LHCN-M2 (cell line): Measurements from ENCODE around the gene CKM. TPM values are rescaled to one million over a fixed set of nuclear protein-coding genes. Genes with fewer than 3 reads are reported as not detected.
"Not testable (repeated sequence)": the region's sequence is repeated elsewhere in the genome, so short reads cannot be mapped to it uniquely, and the experiment has no call there.

ENCODE experiments used
- DNase-seq: peaks from one replicate; pipeline ENCODE4 v3.0.0-alpha.2; 2012; ENCODE audit warnings: low read depth
- total RNA-seq: library from RNA; depleted of rRNA; stranded (reverse); fragments of >200 nt; gene quantifications from 2 replicates; pipeline ENCODE4 v1.2.3, GENCODE V29; 2014

CKM gene
- total RNA-seq, 1 experiment from 2014 or later, result not detected

DNA sequence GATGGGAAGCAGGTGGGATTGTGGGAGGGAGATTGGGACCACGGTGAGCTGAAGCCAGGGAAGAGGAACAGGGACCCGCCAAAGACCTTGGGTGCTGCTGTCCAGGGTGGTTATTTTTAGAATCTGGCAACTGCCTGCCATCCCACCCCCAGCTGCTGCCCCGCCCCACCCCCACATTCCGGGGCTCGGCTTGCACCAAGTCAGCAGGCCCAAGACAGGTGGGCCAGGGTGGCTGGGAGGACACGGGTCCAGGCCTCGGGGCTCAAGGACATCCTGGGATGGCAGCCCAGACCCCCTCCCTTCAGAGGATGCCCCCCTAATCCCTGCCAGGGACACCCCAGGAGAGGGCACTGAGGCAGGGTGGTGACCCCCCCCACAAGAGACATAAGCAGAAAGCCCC, 827 bp downstream of the CKM start:
- DNase-seq, result no peak

DNA sequence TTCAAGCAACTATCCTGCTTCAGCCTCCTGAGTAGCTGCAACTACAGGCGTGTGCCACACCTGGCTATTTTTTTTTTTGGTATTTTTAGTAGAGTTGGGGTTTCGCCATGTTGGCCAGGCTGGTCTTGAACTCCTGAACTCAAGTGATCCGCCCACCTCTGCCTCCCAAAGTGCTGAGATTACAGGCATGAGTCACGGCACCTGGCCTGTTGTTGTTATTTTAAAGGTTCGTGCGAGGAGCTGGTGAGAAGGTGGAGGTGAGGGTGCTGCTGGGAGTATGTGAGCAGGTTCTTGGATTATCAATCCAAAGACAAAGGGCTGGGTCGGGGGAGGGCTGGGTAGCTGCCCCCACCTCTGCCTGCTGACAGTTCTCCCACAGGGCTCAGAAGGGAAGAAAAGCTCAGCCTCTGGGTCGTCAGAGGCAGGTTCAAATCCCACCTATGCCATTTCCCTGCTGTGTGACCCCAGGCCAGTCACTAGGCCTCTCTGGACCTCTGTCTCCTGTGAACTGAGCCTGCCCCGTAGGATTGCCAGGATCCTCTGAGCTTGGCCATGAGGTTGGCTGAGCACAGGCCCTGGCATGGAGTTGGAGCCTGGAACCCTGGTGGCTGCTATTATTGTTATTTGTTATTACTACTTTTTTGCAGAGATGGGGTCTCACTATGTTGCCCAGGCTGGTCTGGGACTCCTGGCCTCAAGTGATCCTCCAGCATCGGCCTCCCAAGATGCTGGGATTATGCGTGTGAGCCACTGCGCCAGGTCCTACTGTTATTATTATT, 1.5 kb downstream of the CKM start:
- no peak for DNase-seq

DNA sequence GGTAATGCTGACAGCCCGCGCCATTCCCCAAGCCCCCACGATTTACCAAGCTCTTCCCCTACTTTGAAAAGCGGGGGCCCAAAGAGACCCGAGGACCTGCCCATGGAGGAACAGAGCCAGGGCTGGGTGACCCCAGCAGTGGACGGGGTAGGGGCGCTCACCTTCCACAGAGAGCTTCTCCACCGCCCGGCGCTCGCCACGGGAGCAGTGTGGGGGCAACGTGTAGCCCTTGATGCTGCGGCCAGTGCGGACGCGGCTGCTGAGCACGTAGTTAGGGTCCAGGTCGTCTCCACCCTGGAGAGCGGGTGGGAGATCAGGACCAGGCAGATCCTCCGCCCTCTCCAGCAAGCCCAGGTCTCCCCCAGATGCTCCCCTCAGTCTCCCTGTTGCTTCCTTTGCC, 7.4 kb downstream of the CKM start:
- DNase-seq, result no peak

DNA sequence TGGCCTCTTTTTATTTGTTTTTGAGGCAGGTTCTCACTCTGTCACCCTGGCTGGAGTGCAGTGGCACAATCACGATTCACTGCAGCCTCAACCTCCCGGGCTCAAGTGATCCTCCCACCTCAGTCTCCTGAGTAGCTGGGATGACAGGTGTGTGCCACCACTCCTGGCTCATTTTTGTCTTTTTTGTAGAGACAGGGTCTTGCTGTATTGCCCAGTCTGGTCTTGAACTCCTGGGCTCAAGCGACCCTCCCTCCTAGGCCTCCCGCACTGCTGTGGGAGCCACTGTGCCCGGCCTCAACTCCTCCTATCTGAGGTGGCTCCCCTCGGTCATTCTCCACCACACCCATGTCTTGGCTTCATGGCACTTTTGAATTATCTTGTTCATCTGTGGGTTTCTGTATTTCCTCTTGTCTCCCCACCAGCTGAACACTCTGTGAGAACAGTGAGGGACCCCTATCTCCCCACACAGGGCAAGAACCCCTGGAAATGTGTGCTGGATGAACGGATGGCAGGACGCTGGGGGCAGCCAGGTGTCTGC, 7.9 kb downstream of the CKM start:
- DNase-seq, result no peak

DNA sequence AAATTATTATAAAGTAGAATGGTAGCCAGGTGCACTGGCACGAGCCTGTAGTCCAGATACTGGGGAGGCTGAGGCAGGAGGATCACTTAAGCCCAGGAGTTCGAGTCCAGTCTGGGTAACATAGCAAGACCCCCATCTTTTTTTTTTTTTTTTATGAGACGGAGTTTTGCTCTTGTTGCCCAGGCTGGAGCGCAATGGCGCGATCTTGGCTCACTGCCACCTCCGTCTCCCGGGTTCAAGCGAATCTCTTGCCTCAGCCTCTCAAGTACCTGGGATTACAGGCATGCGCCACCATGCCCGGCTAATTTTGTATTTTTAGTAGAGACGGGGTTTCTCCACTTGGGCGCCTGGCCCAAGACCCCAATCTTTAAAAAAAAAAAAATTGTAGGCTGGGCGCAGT, 10.4 kb downstream of the CKM start:
- not testable (repeated sequence) for DNase-seq

DNA sequence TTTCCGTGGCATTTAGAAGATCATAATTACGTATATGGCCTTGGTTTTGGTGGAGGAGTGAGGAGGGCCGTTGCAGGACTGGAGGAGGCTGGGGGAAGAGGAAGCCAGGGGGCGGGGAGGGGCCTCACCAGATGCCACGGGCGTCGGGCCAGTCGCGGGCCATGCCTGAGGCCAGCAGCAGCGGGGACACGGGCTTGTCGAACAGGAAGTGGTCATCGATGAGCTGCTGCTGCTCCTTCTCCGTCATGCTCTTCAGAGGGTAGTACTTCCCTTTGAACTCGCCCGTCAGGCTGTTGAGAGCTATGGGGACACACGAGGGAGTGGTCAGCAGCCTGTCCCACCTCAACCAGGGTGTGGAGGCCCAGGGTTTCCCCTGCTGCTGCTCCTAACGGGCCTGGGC, 11.1 kb downstream of the CKM start:
- DNase-seq, result no peak

DNA sequence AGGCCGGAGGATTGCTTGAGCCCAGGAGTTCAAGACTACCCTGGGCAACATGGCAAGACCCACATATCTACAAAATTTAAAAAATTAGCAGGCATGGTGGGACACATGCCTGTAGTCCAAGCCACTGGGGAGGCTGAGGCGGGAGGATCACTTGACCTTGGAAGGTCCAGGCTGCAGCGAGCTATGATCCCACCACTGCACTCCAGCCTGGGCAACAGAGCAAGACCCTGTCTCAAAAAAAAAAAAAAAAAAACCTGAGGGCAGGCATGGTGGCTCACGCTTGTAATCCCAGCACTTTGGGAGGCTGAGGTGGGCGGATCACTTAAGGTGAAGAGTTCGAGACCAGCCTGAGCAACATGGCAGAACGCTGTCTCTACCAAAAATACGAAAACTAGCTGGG, 13.4 kb downstream of the CKM start:
- DNase-seq, result not testable (repeated sequence)

DNA sequence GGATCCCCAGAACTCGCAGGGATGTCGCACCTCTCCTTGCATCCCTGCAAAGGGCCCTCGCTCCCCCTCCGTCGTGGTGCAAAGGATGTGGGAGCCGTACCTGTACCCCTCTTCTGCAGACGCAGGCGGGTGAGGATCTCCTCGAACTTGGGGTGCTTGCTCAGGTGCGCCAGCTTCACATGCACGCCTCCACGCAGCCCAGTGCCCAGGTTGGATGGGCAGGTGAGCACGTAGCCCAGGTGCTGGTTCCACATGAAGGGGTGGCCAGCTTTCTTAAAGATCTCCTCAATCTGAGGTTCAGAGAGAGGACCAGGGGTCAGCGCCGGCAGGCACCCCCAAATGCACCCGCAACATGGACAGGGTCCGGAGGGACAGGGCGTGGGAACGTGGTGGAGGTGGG, 15.3 kb downstream of the CKM start:
- no peak for DNase-seq

DNA sequence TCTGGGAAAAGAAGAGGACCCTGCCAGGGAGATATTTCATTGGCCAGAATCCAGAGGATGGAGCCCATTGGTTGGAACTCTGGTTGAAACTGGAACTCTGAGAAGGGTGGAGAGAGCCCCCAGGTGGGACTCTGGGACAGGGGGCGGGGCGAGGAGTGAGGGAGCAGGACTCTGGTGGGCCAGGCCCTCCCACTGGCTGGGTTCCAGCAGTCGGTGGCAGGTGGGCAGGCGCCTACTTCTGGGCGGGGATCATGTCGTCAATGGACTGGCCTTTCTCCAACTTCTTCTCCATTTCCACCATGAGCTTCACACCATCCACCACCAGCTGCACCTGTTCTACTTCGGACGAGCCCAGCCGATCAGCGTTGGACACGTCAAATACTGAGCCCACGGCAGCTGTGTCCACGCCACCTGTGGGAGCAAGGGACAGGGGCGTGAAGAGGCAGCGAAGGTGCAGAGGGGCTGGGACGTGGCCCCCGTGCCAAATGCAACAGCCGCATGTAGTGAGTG, 16.1 kb downstream of the CKM start:
- DNase-seq, result no peak

DNA sequence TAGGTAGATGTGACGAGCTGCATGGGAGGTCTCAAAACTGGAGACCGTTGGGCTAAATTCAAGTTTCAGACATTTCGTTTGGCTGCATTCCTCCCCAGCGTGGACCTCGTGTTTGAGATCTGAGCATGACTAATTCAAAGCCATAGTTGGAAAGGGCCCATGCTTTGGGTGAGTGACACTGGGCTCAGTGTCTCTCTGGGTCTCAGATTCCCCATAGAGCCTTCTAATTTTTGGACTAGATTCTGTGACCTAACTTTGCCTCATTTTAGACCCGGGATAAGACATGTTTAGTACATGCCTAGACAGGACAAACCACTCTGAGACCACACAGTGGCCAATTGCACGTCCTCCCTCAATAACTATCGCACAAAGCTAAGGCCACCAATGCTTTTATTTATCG, 16.6 kb downstream of the CKM start:
- no peak for DNase-seq

DNA sequence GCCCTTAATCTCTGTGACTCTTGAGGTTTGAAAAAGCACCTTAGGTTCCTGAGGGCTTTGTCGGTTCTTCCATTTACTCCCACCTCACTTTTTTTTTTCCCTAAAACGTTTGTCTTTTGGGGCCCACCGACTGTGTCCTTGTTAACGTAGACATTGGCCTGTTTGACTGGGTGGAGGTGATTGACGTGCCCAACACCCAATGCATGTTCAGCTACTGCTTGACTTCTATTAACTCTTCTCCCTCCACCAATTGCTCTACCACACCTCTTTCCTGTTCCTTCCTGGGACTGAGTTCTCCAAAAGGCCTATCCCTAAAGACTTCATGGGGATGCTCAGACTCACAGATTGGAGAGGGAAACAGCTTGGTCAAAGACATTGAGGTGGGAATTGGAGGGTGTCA, 17.3 kb downstream of the CKM start:
- DNase-seq, result no peak

DNA sequence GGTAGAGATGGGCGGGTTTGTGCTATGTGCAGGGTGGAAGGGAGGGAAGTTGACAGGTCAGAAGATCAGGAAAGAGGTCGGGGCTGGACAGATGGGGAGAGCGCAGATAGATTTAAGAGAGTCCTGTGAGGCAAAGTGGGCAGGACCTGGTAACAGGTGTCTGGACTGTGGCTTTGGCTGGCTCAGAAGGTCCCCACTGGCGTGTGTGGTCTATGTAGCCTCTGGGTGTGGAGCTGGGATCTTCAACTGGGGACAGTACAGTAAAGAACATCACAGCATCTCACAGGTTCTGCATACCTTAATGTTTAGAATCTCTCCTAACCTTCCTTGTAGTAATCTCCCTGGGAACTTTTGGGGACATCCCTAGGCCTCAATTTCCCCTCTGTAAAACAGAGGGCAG, 17.7 kb downstream of the CKM start:
- DNase-seq, result no peak

DNA sequence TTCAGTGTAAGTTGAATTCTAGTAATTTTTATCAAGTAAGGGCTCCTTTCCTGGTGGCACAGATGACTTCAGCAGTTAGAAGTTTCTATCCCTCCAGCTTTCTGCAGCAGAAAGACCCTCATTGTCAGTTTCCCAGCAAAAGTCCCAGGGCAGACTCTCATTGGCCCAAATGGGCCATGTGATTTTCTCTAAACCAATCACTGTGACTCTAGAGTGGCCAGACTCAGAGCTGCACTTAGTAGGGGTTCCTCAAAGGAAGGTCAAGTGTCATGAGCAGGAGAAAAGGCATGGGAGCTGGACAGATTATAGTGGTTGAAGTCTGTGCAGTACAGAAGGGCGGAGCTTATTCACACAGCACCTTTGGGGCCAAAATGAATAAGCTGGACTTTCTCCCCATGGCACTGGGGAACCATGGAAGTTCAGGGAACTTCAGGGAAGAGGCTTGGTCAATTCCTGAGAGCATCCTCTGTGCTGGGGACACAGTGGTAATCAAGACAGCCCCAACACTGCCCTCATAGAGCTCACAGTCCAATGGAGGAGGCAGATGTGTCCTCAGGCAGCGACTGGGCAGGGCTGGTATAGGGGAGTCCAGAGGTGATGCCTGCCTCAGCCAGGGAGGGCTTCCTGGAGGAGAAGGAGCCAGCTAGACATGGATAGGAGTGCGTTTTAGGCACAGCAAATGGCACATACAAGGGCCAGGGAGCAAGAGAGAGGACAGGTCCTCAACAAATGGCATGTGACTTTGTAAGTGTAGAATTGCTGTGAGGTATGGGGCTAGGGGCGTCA, 18.3 kb downstream of the CKM start:
- no peak for DNase-seq

DNA sequence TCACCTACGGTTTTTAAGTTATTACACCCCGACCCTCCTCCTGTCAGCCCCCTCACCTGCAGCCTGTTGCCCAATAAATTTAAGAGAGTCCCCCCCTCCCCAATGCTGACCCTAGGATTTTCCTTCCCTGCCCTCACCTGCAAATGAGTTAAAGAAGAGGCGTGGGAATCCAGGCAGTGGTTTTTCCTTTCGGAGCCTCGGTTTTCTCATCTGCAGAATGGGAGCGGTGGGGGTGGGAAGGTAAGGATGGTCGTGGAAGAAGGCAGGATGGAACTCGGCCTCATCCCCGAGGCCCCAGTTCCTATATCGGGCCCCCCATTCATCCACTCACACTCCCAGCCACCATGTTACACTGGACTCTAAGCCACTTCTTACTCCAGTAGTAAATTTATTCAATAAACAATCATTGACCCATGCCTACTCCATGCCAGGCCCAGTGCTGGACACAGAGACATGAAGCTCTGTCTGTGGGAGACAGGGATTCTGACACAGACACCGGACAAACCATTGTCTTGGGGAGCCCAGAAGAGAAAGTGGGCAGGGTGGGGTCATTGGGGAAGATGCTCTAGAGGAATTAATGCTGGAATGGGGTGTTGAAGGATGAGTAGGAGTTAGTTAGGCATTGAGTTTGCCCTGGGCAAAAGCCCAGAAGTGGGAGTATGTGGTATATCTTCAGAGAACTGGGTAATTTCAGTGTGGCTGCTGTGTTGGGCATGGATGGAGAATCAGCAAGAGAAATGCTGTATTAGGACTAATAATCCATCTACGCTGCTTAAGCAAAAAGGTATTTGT, 19.2 kb downstream of the CKM start:
- DNase-seq, result no peak

DNA sequence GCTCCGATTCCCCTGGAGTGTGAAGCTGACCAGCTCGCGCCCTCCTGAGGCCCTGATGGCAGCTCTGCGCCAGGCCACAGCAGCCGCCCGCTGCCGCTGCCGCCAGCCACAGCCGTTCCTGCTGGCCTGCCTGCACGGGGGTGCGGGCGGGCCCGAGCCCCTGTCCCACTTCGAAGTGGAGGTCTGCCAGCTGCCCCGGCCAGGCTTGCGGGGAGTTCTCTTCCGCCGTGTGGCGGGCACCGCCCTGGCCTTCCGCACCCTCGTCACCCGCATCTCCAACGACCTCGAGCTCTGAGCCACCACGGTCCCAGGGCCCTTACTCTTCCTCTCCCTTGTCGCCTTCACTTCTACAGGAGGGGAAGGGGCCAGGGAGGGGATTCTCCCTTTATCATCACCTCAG, 20.3 kb downstream of the CKM start:
- DNase-seq, result no peak

DNA sequence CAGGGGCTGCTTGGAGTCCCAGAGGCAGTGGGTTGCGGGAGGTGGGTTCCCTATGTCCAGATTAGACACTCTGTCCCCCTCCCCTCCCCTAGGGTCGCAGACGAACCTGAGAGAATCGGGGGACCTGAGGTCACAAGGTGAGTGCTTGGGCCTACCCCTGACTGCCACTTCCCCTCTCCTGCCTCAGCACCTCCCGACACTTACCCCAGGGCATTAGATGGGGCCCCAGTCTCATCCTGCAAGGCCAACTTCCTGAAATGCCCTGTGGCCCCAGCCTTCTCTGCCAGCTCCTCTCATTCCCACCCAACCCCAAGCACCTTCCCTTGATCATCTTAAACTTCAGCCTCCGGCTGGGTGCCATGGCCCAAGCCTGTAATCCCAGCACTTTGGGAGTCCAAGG, 23.0 kb downstream of the CKM start:
- no peak for DNase-seq

DNA sequence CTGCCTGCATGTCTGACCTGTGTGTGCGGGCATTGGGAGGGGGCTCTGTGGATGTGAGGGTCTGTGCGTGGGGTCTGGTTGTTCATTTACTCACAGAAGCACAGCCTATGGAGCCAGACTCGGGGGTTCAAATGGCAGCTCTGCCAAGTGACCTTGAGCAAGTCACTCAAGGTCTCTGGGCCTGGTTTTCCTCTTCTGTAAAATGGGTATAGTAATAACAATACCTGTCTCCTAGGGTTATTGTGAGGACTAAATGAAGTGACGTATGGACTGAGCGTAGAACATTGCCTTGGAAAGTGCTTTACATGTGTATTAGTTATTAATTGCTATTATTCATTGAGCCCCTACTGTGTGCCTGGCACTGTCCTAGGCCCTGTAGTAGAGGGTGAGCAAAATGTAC, 24.4 kb downstream of the CKM start:
- DNase-seq, result no peak

DNA sequence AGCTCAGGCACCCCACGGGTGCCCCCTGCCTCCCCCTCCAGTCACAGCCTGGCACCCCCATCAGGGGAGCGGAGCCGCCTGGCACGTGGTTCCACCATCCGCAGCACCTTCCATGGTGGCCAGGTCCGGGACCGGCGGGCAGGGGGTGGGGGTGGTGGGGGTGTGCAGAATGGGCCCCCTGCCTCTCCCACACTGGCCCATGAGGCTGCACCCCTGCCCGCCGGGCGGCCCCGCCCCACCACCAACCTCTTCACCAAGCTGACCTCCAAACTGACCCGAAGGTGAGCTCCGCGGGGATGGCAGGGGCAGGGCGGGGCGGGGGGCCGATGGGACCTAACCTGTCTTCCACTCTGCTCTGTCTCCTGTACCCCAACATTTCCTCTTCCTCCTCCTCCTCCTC, 25.0 kb downstream of the CKM start:
- DNase-seq, result no peak

DNA sequence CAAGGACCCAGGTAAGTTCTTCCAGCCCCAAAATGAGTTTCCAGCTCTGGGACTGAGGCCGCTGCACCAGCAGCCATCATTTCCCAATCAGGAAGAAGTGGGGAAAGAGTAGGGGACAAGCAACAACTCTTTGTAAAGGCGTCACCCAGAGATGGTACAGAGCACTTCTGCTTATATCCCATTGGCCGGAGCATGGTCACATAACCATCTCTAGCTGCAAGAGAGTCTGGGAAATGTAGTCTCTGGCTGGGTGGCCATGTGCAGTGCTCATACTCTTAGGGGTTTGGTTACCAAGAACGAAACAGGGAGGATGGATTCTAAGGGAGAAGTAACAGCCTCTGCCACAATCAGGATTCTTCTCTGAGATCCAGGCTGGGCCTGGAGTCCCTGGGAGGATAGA, 26.3 kb downstream of the CKM start:
- no peak for DNase-seq

DNA sequence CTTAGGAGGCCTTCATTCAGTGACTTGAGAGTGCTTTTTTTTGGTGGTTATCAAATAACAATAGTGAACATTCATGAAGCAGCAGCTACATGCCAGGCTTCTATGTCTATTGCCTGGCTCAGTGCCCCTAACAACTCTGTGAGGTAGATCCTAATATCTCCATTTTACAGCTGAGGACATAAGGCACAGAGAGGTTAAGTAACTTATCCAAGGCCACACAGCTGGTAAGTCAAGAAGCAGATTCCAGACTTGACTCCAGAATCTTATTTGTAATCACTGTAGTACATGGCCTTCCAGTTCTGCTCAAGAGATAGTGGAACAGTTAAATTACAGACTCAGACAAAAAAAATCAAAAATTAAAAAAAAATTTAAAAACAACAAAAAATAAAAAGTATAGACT, 26.8 kb downstream of the CKM start:
- no peak for DNase-seq

DNA sequence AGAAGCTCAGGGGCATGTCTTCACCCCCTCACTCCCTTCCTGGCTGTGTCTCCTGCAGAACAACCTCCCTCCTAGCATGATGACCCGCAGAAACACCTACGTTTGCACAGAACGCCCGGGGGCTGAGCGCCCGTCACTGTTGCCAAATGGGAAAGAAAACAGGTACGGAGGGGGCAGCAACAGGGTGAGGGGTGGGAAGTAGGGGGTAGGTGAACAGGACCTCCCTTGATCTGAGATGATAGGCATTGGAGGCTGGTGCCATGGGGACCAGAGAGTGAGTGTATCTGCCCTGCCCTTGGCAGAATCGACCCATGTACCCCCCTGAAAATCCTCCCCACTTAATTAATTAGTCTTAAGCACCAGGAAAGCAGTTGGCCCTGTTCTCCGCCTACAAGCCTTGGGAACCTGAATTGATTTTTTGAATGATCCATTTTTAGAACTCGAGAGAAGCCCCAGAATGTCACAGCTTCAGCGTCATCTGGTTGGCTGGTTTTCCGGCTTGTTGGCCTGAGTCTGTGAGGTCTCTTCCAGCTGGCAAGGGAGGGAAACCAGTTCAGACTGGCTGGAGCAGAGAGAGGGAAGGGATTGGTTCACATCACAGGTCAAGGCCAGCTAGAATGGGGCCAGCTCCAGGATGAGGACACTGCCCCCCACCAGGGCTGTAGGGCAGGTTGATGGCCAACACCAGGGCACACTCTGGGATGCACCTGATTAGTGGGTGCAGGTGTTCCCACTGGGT, 28.2 kb downstream of the CKM start:
- DNase-seq, result no peak
